Caki2 (cell line): Measurements from ENCODE around the gene SKAP1. TPM values are rescaled to one million over a fixed set of nuclear protein-coding genes. Genes with fewer than 3 reads are reported as not detected.

Source experiments
- DNase-seq: peaks from one replicate; pipeline ENCODE4 v3.0.0-alpha.2; 2015; ENCODE audit warnings: low read depth
- in situ Hi-C: cut with HindIII; loops from 2 replicates; pipeline ENCODE4 v1.10.0; 2016; ENCODE audit warnings: low sequenced_read_pairs, low pct_unique_long_range_greater_than_20kb, mixed read lengths
- total RNA-seq: library from RNA; depleted of rRNA; stranded (reverse); fragments of >200 nt; shearing (Covaris generic); gene quantifications from 2 replicates; pipeline ENCODE4 v1.2.3, GENCODE V29; 2014; ENCODE audit warnings: low replicate concordance; rRNA removed

Gene SKAP1
- total RNA-seq, 1 experiment from 2014 or later = 0.88 TPM

DNA sequence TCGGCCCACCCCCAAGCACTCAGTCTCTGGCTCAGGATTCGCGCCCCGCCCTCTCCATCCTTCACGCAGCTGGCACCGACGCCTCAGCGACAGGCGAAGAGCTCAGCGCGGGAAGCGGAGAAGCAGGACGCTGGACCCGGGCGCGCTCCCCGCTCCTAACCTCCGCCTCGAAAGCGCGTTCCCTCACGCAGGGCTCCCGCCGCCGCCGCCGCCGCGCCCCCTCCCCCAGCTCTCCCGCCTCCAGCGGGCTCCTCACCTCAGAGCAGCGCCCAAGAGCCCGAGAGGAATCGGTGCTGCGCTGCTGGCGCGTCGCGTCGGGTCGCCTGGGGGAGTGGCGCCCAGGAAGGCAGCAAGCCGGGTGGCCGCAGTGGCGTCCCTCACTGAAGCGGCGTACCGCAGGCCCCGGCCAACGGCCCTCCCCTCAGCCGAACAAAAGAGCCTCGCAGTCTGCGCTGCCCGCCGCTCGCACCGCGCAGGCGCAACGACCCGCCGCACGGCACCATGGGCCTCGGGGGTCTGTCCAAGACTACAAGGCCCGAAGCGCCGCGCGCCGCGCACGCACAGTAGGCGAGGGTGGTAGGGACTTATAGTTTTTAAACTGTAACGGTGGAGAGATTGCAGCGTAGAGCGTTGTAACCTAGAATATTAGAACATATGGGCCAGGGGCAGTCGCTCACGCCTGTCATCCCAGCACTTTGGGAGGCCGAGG lies 328.8 kb downstream of the SKAP1 start, which contains the start of gene CBX1:
CBX1 (minus strand) TSS at position 467 of the 709 bp plus-strand sequence. CDS start 24,474 bp downstream, outside the sequence.
- in situ Hi-C loops = no loop called here
- DNase-seq = peak; percentile 97

DNA sequence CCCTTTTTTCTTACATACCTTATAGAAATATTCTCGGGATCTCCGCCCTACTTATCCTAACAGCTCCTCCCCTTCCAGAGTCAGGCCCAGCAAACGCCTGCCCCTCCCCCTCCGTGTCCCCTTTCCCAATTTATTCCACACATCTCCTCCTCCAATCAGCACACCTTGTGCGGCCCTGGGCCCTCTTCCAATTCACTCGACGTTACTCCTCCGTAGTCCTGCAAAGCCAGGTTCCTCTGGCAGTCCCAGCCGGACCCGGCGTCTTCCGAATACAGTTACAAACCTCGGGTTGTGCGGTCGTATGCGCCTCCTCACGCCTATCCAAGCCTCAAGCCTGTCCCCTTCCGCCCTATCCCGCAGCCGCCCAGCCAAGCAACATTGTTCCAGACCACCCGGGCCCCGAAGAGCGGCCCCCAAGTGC lies 329.4 kb downstream of the SKAP1 start:
- DNase-seq = peak; percentile 70
- in situ Hi-C loops = no loop called here

DNA sequence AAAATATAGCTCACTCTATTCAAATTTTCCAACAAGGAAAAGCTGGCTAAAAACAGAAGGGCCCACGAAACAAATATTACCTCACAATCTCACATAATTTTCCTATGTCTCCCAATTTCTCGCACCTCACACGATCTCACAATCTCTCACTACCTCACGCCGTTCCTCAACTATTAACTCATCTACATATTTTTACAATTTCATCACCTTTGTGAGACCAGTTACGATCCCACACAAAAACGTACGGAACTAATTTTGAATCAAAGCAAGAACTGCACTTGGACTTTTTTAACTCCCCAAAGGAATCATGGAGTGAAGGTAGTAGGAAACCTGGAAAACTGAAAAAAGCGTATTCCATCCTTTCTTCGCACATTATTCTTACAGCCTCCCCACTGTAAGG lies 329.9 kb downstream of the SKAP1 start:
- no peak for DNase-seq

DNA sequence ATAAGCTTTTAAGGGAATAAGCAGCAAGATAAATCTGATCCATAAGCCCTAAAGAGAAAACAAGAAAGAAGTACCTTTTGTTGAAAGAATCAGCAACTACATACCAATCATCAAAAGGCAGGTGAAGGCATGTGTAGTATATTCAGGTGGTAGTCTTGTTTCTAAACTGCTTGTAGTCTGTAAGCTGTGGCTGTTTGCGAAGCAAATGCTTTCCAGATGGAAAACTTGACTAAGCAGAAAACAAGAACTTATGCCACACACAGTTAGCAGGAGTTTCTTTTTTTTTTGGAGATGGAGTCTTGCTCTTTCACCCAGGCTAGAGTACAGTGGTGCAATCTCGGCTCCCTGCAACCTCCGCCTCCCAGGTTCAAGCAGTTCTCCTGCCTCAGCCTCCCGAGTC lies 334.4 kb downstream of the SKAP1 start:
- DNase-seq = no peak
- in situ Hi-C loops = no loop called here

More for the DNA sequence above, 329.9 kb downstream of the SKAP1 start:
- in situ Hi-C loops = no loop called here

DNA sequence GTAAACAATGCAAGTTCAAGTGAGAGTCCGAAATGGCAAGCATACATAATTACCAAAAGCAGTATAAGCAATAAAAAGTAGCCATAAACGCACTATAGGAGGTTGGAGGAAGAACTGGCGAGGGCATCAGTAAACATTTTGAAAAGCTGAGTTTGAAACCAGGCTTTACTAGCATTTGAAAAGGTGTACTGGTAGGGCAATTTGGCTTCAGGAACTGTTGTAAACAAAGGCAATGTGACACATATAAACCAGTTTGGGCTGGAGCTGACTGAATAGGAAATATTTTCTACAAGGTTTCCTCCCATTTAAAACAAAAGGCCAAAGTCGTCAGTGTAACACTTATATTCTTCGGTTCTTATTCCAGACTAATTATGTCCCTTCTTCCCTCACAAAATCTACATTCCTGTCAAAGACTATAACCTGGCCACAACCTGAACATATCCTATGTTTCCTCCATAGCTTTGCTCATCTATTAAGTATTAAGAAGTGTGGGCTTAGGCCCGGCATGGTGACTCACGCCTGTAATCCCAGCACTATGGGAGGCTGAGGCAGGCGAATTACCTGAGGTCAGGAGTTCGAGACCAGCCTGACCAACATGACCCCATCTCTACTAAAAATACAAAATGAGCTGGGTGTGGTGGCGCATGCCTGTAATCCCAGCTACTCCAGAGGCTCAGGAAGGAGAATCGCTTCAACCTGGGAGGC lies 336.5 kb downstream of the SKAP1 start:
- in situ Hi-C loops = no loop called here
- DNase-seq = no peak

DNA sequence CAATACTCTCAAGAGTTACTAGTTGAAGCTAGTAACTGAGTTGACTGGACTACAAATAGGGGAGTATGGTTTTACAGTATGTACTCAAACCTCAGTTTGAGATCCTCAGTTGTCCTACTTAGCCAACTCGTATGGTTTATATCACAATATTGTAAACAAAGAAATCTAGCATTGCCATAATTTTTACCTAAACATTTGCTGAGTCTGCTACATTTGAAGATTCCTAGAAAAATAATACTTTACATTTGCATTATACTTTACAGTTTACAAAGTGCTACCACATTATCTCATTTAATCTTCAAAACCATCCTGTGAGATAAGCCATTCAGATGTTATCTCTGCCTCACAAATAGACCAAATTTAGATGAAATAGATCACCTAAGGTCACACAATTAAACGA lies 345.1 kb downstream of the SKAP1 start:
- DNase-seq = no peak
- in situ Hi-C loops = no loop called here

Other genes starting within 250 kb of the SKAP1 start
- not detected in 2 replicates for gene HOXB1, start 100.8 kb upstream of the SKAP1 start, total RNA-seq
- gene HOXB2, start 114.9 kb upstream of the SKAP1 start, total RNA-seq = 8.4 and 13.5 TPM in 2 replicates
- 2.6 and 2.7 TPM in 2 replicates for gene HOXB4, start 148.1 kb upstream of the SKAP1 start, total RNA-seq
- gene HOXB3, start 160.0 kb upstream of the SKAP1 start, total RNA-seq = 1.1 and 15.0 TPM in 2 replicates
- gene HOXB5, start 163.6 kb upstream of the SKAP1 start, total RNA-seq = not detected in 2 replicates
- 5.4 and 8.7 TPM in 2 replicates for gene HOXB6, start 174.8 kb upstream of the SKAP1 start, total RNA-seq
- 21.5 and 29.0 TPM in 2 replicates for gene HOXB7, start 180.8 kb upstream of the SKAP1 start, total RNA-seq
- 0.47 TPM in 1 of 2 replicates, not detected in the other for gene HOXB8, start 185.1 kb upstream of the SKAP1 start, total RNA-seq
- gene HOXB9, start 196.1 kb upstream of the SKAP1 start, total RNA-seq = 0.84 and 2.1 TPM in 2 replicates